Endothelial cell of umbilical vein (primary cell): ENCODE results near the gene LRP3. TPM values are rescaled to one million over a fixed set of nuclear protein-coding genes. Genes with fewer than 3 reads are reported as not detected.

Experiments used
- BruUV-seq: library from RNA; stranded (reverse); fragments of 400-500 nt; replicated peaks from 2 replicates; lab custom pipeline; 2021; lab: Mats Ljungman, UMichigan
- CTCF ChIA-PET: fragments of 300-600, 350-600 bp; sonication (Branson Sonifier 250); formaldehyde crosslinking; loops from one replicate; lab custom pipeline; 2021; ENCODE audit warnings: antibody characterized with exemption, inconsistent platforms; lab: Charles Lee
- POLR2A ChIA-PET: fragments of 300-600, 350-600 bp; sonication (Branson Sonifier 250); formaldehyde crosslinking; loops from one replicate; lab custom pipeline; 2021; ENCODE audit warnings: antibody characterized with exemption, inconsistent platforms; lab: Charles Lee
- DNase-seq: peaks from one replicate; pipeline ENCODE4 v3.0.0-alpha.2; 2011; ENCODE audit warnings: low read depth, low spot score
- FAIRE-seq: peaks from 2 replicates; lab custom pipeline; 2011; peaks lifted over from hg19 to GRCh38; lab: Jason Lieb, UNC
- H2AFZ ChIP-seq: 2 replicates; pipeline ENCODE4 v1.6.0; 2012; ENCODE audit warnings: low read depth, low read length, control low read depth, inconsistent platforms
- H3K27ac ChIP-seq: 2 replicates; pipeline ENCODE4 v1.5.1; 2011; ENCODE audit warnings: low read depth, mild to moderate bottlenecking, control low read depth, low read length, moderate library complexity; ENCODE audit not compliant: insufficient read depth
- H3K27me3 ChIP-seq, 2 experiments: 2 replicates each; pipeline versions ENCODE4 v1.6.0 to v1.6.1; 2011; ENCODE audit warnings: low read length in 2 of 2, mixed read lengths in 1 of 2; ENCODE audit not compliant: control insufficient read depth in 2 of 2, insufficient read depth in 2 of 2
- H3K36me3 ChIP-seq, 2 experiments: 2 replicates in 1 of 2; 3 replicates in 1 of 2; pipeline ENCODE4 v1.5.1; 2011; ENCODE audit warnings: low read length in 2 of 2, mild to moderate bottlenecking in 1 of 2, moderate library complexity in 1 of 2; ENCODE audit not compliant: control insufficient read depth in 2 of 2, insufficient read depth in 2 of 2; ENCODE audit errors: extremely low read depth in 1 of 2
- H3K4me1 ChIP-seq: 3 replicates; pipeline ENCODE4 v1.5.1; 2011; ENCODE audit warnings: mild to moderate bottlenecking, low read length; ENCODE audit not compliant: control insufficient read depth, insufficient read depth; ENCODE audit errors: extremely low read depth
- H3K4me2 ChIP-seq: 2 replicates; pipeline ENCODE4 v1.6.1; 2011; ENCODE audit warnings: low read length, control low read depth, mixed read lengths; ENCODE audit not compliant: insufficient read depth
- H3K4me3 ChIP-seq, 3 experiments: fragments of 200-600 bp in 1 of 3; sonication (generic), shearing (Covaris generic) in 1 of 3; replicated peaks in 1 of 3; 2 replicates each; pipeline ENCODE4 v1.5.1; 2011 to 2016; ENCODE audit warnings: control low read depth in 3 of 3, low read length in 3 of 3, mild to moderate bottlenecking in 2 of 3, inconsistent platforms in 1 of 3, low read depth in 1 of 3, moderate library complexity in 1 of 3; ENCODE audit not compliant: insufficient read depth in 1 of 3
- H3K79me2 ChIP-seq: 2 replicates; pipeline ENCODE4 v1.6.0; 2012; ENCODE audit warnings: low read length, inconsistent platforms; ENCODE audit not compliant: control insufficient read depth, insufficient read depth
- H3K9ac ChIP-seq: replicated peaks from 2 replicates; pipeline ENCODE3; 2011; ENCODE audit warnings: low read length, control low read depth; ENCODE audit not compliant: insufficient read depth; ENCODE audit errors: extremely low read depth
- H3K9me1 ChIP-seq: replicated peaks from 3 replicates; pipeline ENCODE4 v1.6.0; 2011; ENCODE audit warnings: mild to moderate bottlenecking, low read length; ENCODE audit not compliant: control insufficient read depth, insufficient read depth; ENCODE audit errors: extremely low read depth
- H3K9me3 ChIP-seq: replicated peaks from 2 replicates; pipeline ENCODE4 v1.5.1; 2012; ENCODE audit warnings: low read length, inconsistent platforms; ENCODE audit not compliant: control insufficient read depth, insufficient read depth
- H4K20me1 ChIP-seq: replicated peaks from 2 replicates; pipeline ENCODE3; 2011; ENCODE audit warnings: mild to moderate bottlenecking, low read length; ENCODE audit not compliant: control insufficient read depth, insufficient read depth; ENCODE audit errors: extremely low read depth
- CTCF ChIP-seq, 2 donors: IDR thresholded peaks; 1 replicate in 1 of 2; 2 replicates in 1 of 2; pipeline ENCODE4 v1.5.1; 2011; ENCODE audit warnings: low read length in 2 of 2, mild to moderate bottlenecking in 2 of 2, moderate library complexity in 2 of 2, control low read depth in 1 of 2, inconsistent platforms in 1 of 2, low read depth in 1 of 2; ENCODE audit not compliant: insufficient read depth in 1 of 2; ENCODE audit errors: extremely low read depth in 1 of 2
- EZH2 ChIP-seq: IDR thresholded peaks from 2 replicates; pipeline ENCODE4 v1.6.1; 2012; ENCODE audit warnings: borderline replicate concordance, low read depth, mild to moderate bottlenecking, moderate library complexity, low read length, inconsistent platforms; ENCODE audit not compliant: severe bottlenecking
- FOS ChIP-seq: IDR thresholded peaks from 2 replicates; pipeline ENCODE4 v1.6.1; 2011; ENCODE audit warnings: mild to moderate bottlenecking, low read length, moderate library complexity, borderline replicate concordance; ENCODE audit not compliant: insufficient read depth
- GATA2 ChIP-seq: IDR thresholded peaks from 2 replicates; pipeline ENCODE4 v1.7.0; 2011; ENCODE audit warnings: low read depth, mild to moderate bottlenecking, moderate library complexity, mixed read lengths, low read length; ENCODE audit not compliant: insufficient read length, insufficient read depth
- JUN ChIP-seq: IDR thresholded peaks from 2 replicates; pipeline ENCODE4 v1.6.1; 2011; ENCODE audit warnings: borderline replicate concordance, low read depth; ENCODE audit not compliant: insufficient read length, insufficient read depth
- MAX ChIP-seq: IDR thresholded peaks from 2 replicates; pipeline ENCODE4 v1.6.1; 2011; ENCODE audit not compliant: insufficient read depth, insufficient read length
- MYC ChIP-seq: IDR thresholded peaks from one replicate; pipeline ENCODE4 v1.6.1; 2011; ENCODE audit warnings: mild to moderate bottlenecking, low read depth, low read length
- POLR2A ChIP-seq: IDR thresholded peaks from 2 replicates; pipeline ENCODE4 v1.6.1; 2012; ENCODE audit warnings: low read depth, mild to moderate bottlenecking, control low read depth, low read length
- POLR2AphosphoS5 ChIP-seq: IDR thresholded peaks from 2 replicates; pipeline ENCODE4 v1.6.1; 2012; ENCODE audit warnings: low read depth, mild to moderate bottlenecking, control low read depth, low read length, moderate library complexity; ENCODE audit not compliant: insufficient read depth
- dilution Hi-C: fragments of 300-500 bp; cut with MboI; formaldehyde crosslinking; loops from one replicate; pipeline ENCODE4 v1.15.0; 2019; ENCODE audit warnings: low sequenced_read_pairs; ENCODE audit not compliant: extremely low pct_ligation_motif_present
- intact Hi-C: fragments of 100-400 bp; cut with micrococcal nuclease; formaldehyde crosslinking; loops from one replicate; pipeline ENCODE4 v1.10.0; 2022
- polyA plus RNA-seq, 4 experiments: library from polyadenylated mRNA; depleted of rRNA in 3 of 4; stranded (reverse) in 3 of 4; unstranded in 1 of 4; fragments of >200 nt; gene quantifications; 2 replicates each; pipeline versions ENCODE4 v1.2.1 to v1.2.3, GENCODE V29; 2011 to 2012; ENCODE audit warnings: missing spikeins in 1 of 4
- total RNA-seq: library from RNA; stranded (reverse); gene quantifications from 2 replicates; pipeline ENCODE4 v1.2.3, GENCODE V29; 2021

The LRP3 gene
- total and polyA plus RNA-seq, 2 donors (not counting 3 experiments of a cell fraction or from before 2014, with no cell fraction given) = 14.3 to 19.4 TPM

DNA sequence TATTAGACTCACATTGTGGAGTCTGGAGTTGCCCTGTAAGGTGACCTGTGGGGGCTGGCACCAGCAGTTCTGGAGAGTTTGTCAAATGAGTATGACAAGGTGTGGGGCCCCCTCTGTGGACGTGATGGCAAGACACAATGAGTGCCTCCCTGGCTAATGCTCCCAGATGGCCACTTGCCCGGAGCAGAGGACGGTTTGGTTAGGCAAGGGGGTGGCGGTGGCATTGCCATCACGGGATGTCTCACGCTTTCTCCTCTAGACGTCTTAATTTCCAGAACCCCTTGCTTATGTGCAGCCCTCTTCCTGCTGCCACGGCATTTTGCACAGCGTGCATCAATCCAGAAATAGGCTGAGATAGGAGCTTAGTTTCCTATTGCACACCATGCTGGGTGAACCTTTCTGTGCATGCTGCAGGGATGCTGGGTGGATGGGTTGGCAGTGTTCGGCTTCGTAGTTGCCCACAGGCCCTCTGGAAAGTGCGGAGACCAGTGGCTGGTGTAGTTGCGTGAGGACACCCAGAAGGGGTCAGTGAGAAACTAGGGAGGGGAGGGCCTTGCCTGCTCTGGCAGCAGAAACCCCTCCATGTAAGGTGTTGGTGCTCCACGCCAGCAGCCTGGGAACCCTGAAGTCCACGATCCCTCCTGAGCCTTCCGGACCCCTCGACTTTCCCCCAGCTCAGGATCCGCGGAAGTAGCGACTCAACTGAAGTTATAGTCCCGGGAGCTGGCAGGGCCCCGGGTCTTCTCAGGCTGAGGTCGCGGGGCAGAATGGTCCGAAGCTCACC, 18.1 kb upstream of the LRP3 start:
- Histone ChIP-seq H3K4me1 (peaks cover 15% of the 10 kb centered on the region), H3K27me3 (peaks cover 0 to 7% of the 10 kb centered on the region in 2 experiments), H3K36me3 (no peaks in the 10 kb centered on the region), H3K9me1 (no peaks in the 10 kb centered on the region), H3K9me3 (no peaks in the 10 kb centered on the region), H3K27ac (peak overlapping the region; percentile 62), H2AFZ (peak overlapping the region; percentile 43), H3K79me2 (no peaks in the 10 kb centered on the region), H3K9ac (peak overlapping the region; percentile 79), H3K4me2 (peak overlapping the region; percentile 74), H4K20me1 (no peaks in the 10 kb centered on the region), H3K4me3 (peak overlapping the region; percentile 55 to 86 (median 63))
- BruUV-seq = TSS peak; percentile 66
- dilution Hi-C loops = no loop called here
- DNase-seq (no peak), FAIRE-seq (no peak)
- intact Hi-C loops = loop anchor here (1.0 to 5.0 kb wide), 6 partner anchors 19 to 201 kb away; partner anchors contain the start of genes GPATCH1 and LRP3
- ChIA-PET POLR2A (interaction anchor here (1.8 kb wide), 1 partner anchor 198 kb away, joined by 7 read pairs; the partner anchor contains the start of gene CEBPG), CTCF (interaction anchor here (0.8 to 5.8 kb wide), 16 partner anchors 8 to 602 kb away, joined by 3 to 32 read pairs (median 4); partner anchors contain the start of gene GPATCH1)
- TF ChIP-seq POLR2A = no peak
- no peak for TF ChIP-seq JUN
- no peak for TF ChIP-seq POLR2AphosphoS5
- no peak for TF ChIP-seq CTCF (IDR thresholded peaks at IDR 0.05; ENCODE audit: extremely low read depth in 1 of 2, insufficient read depth in 1 of 2, low read depth in 1 of 2, low read length in 2 of 2)
- no peak for TF ChIP-seq MAX
- no peak for TF ChIP-seq GATA2
- no peak for TF ChIP-seq EZH2
- TF ChIP-seq MYC = no peak
- TF ChIP-seq FOS = no peak
